Lower lobe of right lung (tissue), 2 donors: ENCODE results near the gene MACROD2. TPM values are rescaled to one million over a fixed set of nuclear protein-coding genes. Genes with fewer than 3 reads are reported as not detected.

Experiments
- ATAC-seq, 2 donors: fragments of 200-7000 bp; cut with Tn5 transposase; one replicate each; pipeline ENCODE4 v1.9.1; 2020 to 2022; ENCODE audit warnings: mild to moderate bottlenecking in 2 of 2, moderate library complexity in 2 of 2
- DNase-seq: peaks from one replicate; pipeline ENCODE4 v3.0.0-alpha.2; 2020
- H3K27ac ChIP-seq: fragments of 200-600 bp; one replicate; pipeline ENCODE4 v1.8.0; 2022
- H3K27me3 ChIP-seq: fragments of 200-600 bp; one replicate; pipeline ENCODE4 v1.8.0; 2022; ENCODE audit warnings: low read depth
- H3K36me3 ChIP-seq: fragments of 200-600 bp; one replicate; pipeline ENCODE4 v1.8.0; 2022; ENCODE audit warnings: mild to moderate bottlenecking
- H3K4me1 ChIP-seq: fragments of 200-600 bp; one replicate; pipeline ENCODE4 v1.8.0; 2022
- H3K4me3 ChIP-seq: fragments of 200-600 bp; one replicate; pipeline ENCODE4 v1.8.0; 2022; ENCODE audit warnings: mild to moderate bottlenecking
- H3K9me3 ChIP-seq: fragments of 200-600 bp; one replicate; pipeline ENCODE4 v1.8.0; 2022
- intact Hi-C: fragments of 100-400 bp; cut with DNase I; formaldehyde crosslinking; loops from one replicate; pipeline ENCODE4 v1.11.0; 2022
- total RNA-seq: library from RNA; stranded (reverse); fragmentation: NEBNext Ultra II Directional; extraction: Animal tissue kit (Norgen Biotek cat#: 25700); gene quantifications from one replicate; pipeline ENCODE4 v1.2.1, GENCODE V29; 2021
- TF ChIP-seq, protein P1 (sequence below): fragments of 200-600 bp; IDR thresholded peaks from one replicate; pipeline ENCODE4 v1.8.0; 2022; ENCODE audit warnings: antibody characterized with exemption, mild to moderate bottlenecking
- donor health status: DM: no; HTN: yes; CAD: no; lungs with severe emphysema.

MACROD2 gene
- total RNA-seq, 1 donor from 2014 or later = 73.0 TPM

- intact Hi-C loops = no loop called here
- no peak for ATAC-seq
- TF ChIP-seq, protein P1, sequence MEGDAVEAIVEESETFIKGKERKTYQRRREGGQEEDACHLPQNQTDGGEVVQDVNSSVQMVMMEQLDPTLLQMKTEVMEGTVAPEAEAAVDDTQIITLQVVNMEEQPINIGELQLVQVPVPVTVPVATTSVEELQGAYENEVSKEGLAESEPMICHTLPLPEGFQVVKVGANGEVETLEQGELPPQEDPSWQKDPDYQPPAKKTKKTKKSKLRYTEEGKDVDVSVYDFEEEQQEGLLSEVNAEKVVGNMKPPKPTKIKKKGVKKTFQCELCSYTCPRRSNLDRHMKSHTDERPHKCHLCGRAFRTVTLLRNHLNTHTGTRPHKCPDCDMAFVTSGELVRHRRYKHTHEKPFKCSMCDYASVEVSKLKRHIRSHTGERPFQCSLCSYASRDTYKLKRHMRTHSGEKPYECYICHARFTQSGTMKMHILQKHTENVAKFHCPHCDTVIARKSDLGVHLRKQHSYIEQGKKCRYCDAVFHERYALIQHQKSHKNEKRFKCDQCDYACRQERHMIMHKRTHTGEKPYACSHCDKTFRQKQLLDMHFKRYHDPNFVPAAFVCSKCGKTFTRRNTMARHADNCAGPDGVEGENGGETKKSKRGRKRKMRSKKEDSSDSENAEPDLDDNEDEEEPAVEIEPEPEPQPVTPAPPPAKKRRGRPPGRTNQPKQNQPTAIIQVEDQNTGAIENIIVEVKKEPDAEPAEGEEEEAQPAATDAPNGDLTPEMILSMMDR = no peak
- no peaks in the 10 kb centered on the region for H3K36me3 ChIP-seq
- no peak overlapping the region for H3K4me3 ChIP-seq
- no peaks in the 10 kb centered on the region for H3K27me3 ChIP-seq
- peaks cover 8% of the 10 kb centered on the region for H3K4me1 ChIP-seq
- DNase-seq = no peak
- H3K27ac ChIP-seq = no peak overlapping the region
- no peaks in the 10 kb centered on the region for H3K9me3 ChIP-seq
Observed at GRCh38 chr20:14918976-14919375, 923.7 kb downstream of the MACROD2 start.

DNA sequence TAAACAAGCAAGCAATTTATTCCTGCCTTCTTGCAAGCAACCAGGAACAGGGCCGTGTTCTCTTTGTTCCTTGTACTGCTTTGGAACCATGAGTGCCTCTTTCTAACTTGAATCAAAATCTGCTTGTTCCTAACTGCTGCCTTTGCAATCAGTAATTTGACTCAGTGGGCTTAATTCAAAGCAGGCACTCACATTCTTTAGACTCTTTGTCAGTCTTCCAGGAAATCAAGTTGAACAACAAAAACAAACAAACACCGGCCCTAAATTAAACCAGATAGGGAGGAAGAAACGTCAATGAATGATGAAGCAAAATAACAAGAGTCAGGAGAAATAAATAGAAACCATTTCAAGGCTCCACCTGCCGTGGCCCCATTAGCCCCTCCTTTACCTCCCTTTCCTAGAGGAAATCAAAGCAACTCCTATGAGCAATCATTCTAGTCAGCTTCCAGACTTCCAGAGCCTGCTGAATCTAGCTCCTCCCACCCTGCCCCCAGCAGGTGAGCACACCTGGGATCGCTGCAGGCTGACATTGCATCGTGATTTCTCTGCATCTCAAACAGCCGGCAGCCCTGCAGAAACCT, 924.3 kb downstream of the MACROD2 start:
- TF ChIP-seq, protein P1 = no peak
- Histone ChIP-seq H3K4me1 (peaks cover 8% of the 10 kb centered on the region), H3K4me3 (peak overlapping the region; percentile 4), H3K27ac (no peak overlapping the region), H3K36me3 (no peaks in the 10 kb centered on the region), H3K9me3 (no peaks in the 10 kb centered on the region), H3K27me3 (no peaks in the 10 kb centered on the region)
- ATAC-seq (peak; percentile 87 to 96), DNase-seq (peak; percentile 46)
- intact Hi-C loops = no loop called here

DNA sequence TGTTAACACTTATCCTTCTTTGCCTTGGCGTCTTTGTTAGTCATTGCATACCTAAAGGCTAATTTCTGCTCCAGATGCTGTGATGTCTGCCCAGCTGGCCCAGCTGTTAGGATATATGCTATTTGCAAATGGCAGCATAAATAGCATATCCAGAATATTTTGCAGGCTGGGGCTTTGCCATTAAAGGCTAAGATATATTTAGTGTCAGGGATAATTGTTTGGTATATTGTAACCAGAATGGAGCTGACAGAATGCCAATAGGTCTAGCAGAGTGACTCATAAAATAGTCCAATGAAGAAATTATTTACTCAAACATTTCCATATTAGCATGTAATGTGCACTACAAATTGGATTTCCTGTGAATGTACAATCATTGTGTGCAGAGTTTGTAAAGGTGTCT, 926.2 kb downstream of the MACROD2 start:
- H3K4me3 ChIP-seq = no peak overlapping the region
- H3K9me3 ChIP-seq = no peaks in the 10 kb centered on the region
- no peak for DNase-seq
- no peak for ATAC-seq
- peaks cover 8% of the 10 kb centered on the region for H3K4me1 ChIP-seq
- intact Hi-C loops = no loop called here
- no peaks in the 10 kb centered on the region for H3K27me3 ChIP-seq
- TF ChIP-seq, protein P1 = no peak
- no peaks in the 10 kb centered on the region for H3K36me3 ChIP-seq
- H3K27ac ChIP-seq = no peak overlapping the region

DNA sequence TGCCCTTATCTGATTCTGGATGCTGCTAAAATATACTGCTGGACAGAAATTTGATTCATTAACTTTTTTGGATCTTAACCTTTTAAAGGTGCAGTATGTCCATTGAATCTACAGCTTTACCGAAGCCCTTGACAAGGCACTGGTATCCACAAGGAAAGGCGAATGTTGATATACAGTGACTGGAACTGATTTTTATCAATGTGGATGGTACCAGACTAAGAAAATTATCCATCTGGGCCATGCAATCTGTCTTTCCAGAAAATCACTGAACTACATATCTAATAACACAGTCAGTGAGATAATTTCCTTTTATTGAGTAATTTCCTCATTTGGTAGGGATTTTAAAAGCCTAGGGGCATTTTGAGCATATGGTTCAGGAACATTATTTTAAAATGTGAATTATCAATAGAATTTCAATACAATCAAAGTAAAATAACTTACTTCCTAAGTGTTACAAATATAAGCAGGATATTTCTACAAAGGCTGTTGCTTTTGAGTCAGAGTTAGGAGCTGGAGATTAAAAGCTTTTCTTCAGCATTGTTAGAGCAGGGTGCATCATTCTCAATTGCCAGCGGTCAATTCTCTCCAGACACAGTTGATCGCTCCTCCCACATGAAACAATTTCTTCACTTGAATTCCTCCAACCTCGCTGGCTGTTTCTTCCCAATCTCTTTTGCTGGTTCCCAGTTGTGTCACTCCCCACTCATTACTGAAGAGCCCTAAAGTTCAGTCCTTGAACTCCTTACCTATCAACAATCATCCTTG, 927.4 kb downstream of the MACROD2 start:
- intact Hi-C loops = no loop called here
- Histone ChIP-seq H3K9me3 (no peaks in the 10 kb centered on the region), H3K4me1 (peaks cover 8% of the 10 kb centered on the region), H3K4me3 (no peak overlapping the region), H3K27ac (no peak overlapping the region), H3K36me3 (no peaks in the 10 kb centered on the region), H3K27me3 (no peaks in the 10 kb centered on the region)
- ATAC-seq (no peak), DNase-seq (no peak)
- TF ChIP-seq, protein P1 = no peak

- Histone ChIP-seq H3K27ac (no peak overlapping the region), H3K9me3 (no peaks in the 10 kb centered on the region), H3K27me3 (no peaks in the 10 kb centered on the region), H3K36me3 (no peaks in the 10 kb centered on the region), H3K4me3 (no peak overlapping the region), H3K4me1 (peaks cover 3% of the 10 kb centered on the region)
- TF ChIP-seq, protein P1 = no peak
- intact Hi-C loops = no loop called here
- DNase-seq (no peak), ATAC-seq (no peak)
Observed at GRCh38 chr20:14924433-14924832, 929.1 kb downstream of the MACROD2 start.
